A549 treated with DMSO at 1 μM for 4 hours (cell line): Measurements from ENCODE around the gene STRA8. TPM values are rescaled to one million over a fixed set of nuclear protein-coding genes. Genes with fewer than 3 reads are reported as not detected.

Experiments
- total RNA-seq: library from RNA; stranded (reverse); fragments of 200-300 nt; extraction: Qiagen RNA extraction; gene quantifications from 5 replicates; pipeline ENCODE4 v1.2.3, GENCODE V29; 2022; ENCODE audit warnings: low read depth

The STRA8 gene
- not detected in 5 replicates for total RNA-seq

GRCh38 chr7:135233570-135233969 is at the start of gene STRA8:
TSS of gene STRA8 (plus strand) at chr7:135233838. CDS start at chr7:135240525, 6,687 bp downstream.

GRCh38 chr7:135211179-135211945 is 22.3 kb upstream of the STRA8 start, which contains the start of gene WDR91:
TSS of gene WDR91 (minus strand) at chr7:135211526. CDS start at chr7:135211502, 24 bp downstream.

Other genes starting within 250 kb of the STRA8 start
- gene AGBL3, start 247.3 kb upstream of the STRA8 start, total RNA-seq, result 0.28 to 1.5 TPM (median 1.3 TPM) in 5 replicates
- gene TMEM140, start 85.8 kb upstream of the STRA8 start, total RNA-seq, result 1.3 to 1.7 TPM (median 1.4 TPM) in 5 replicates
- 61.4 to 76.1 TPM (median 73.8 TPM) in 5 replicates for gene CYREN, start 63.1 kb upstream of the STRA8 start, total RNA-seq
- 5.7 to 8.7 TPM (median 8.4 TPM) in 5 replicates for gene WDR91, start 22.3 kb upstream of the STRA8 start, total RNA-seq